SK-N-SH treated with all-trans-retinoic acid at 6 μM for 48 hours (cell line): Measurements from ENCODE around the gene VAMP1.

Experiments used
- ATAC-seq: fragments of 200-7000 bp; cut with Tn5 transposase; 3 replicates; pipeline ENCODE4 v1.9.1; 2020; ENCODE audit warnings: mild to moderate bottlenecking, moderate library complexity
- ARNTL ChIP-seq: fragments of 450-650 bp; formaldehyde crosslinking; IDR thresholded peaks from 2 replicates; pipeline ENCODE4 v1.5.0; 2020; ENCODE audit warnings: low read depth, mild to moderate bottlenecking, moderate library complexity, borderline replicate concordance
- BACH2 ChIP-seq: fragments of 250-450 bp; sonication (Bioruptor Pico); IDR thresholded peaks from 2 replicates; pipeline ENCODE4 v1.9.0; 2021; ENCODE audit warnings: mild to moderate bottlenecking, borderline replicate concordance
- CREB5 ChIP-seq: fragments of 250-450 bp; sonication (Bioruptor Pico); IDR thresholded peaks from 2 replicates; pipeline ENCODE4 v1.5.1; 2020; ENCODE audit warnings: low read depth, mild to moderate bottlenecking, moderate library complexity
- CSRNP3 ChIP-seq: fragments of 250-450 bp; sonication (Bioruptor Pico); IDR thresholded peaks from 2 replicates; pipeline ENCODE4 v1.5.1; 2021; ENCODE audit warnings: mild to moderate bottlenecking, moderate library complexity
- ESRRG ChIP-seq: fragments of 250-450 bp; sonication (Bioruptor Pico); IDR thresholded peaks from 2 replicates; pipeline ENCODE4 v1.6.1; 2021; ENCODE audit warnings: mild to moderate bottlenecking
- GLIS3 ChIP-seq: fragments of 250-450 bp; sonication (Bioruptor Pico); IDR thresholded peaks from 2 replicates; pipeline ENCODE4 v1.5.0; 2020; ENCODE audit warnings: mild to moderate bottlenecking, moderate library complexity
- ISL1 ChIP-seq: fragments of 250-450 bp; sonication (Bioruptor Pico); IDR thresholded peaks from 2 replicates; pipeline ENCODE4 v2.1.2; 2022; ENCODE audit warnings: mild to moderate bottlenecking, moderate library complexity
- PATZ1 ChIP-seq: fragments of 250-450 bp; sonication (Bioruptor Pico); IDR thresholded peaks from 2 replicates; pipeline ENCODE4 v1.8.0; 2020; ENCODE audit warnings: mild to moderate bottlenecking, moderate library complexity, borderline replicate concordance
- POU6F1 ChIP-seq: fragments of 250-450 bp; sonication (Bioruptor Pico); IDR thresholded peaks from 2 replicates; pipeline ENCODE4 v1.8.0; 2021; ENCODE audit warnings: low read depth, mild to moderate bottlenecking, moderate library complexity, borderline replicate concordance
- PPARA ChIP-seq: fragments of 250-450 bp; sonication (Bioruptor Pico); IDR thresholded peaks from 2 replicates; pipeline ENCODE4 v1.5.0; 2020; ENCODE audit warnings: mild to moderate bottlenecking, borderline replicate concordance
- RARB ChIP-seq: fragments of 250-450 bp; sonication (Bioruptor Pico); IDR thresholded peaks from 2 replicates; pipeline ENCODE4 v1.8.0; 2021; ENCODE audit warnings: mild to moderate bottlenecking, moderate library complexity
- SNAI2 ChIP-seq: fragments of 250-450 bp; sonication (Bioruptor Pico); IDR thresholded peaks from 2 replicates; pipeline ENCODE4 v1.5.0; 2020; ENCODE audit warnings: mild to moderate bottlenecking, moderate library complexity
- TCF4 ChIP-seq: fragments of 250-450 bp; sonication (Bioruptor Pico); IDR thresholded peaks from 2 replicates; pipeline ENCODE4 v1.8.0; 2021; ENCODE audit warnings: mild to moderate bottlenecking, moderate library complexity, borderline replicate concordance
- TOX ChIP-seq: fragments of 250-450 bp; sonication (Bioruptor Pico); IDR thresholded peaks from 2 replicates; pipeline ENCODE4 v1.8.0; 2021; ENCODE audit warnings: mild to moderate bottlenecking, moderate library complexity, borderline replicate concordance
- TSHZ2 ChIP-seq: fragments of 250-450 bp; sonication (Bioruptor Pico); IDR thresholded peaks from 2 replicates; pipeline ENCODE4 v1.5.0; 2020; ENCODE audit warnings: mild to moderate bottlenecking, moderate library complexity
- ZC3H10 ChIP-seq: fragments of 250-450 bp; sonication (Bioruptor Pico); IDR thresholded peaks from 2 replicates; pipeline ENCODE4 v1.5.1; 2021; ENCODE audit warnings: mild to moderate bottlenecking, moderate library complexity
- ZFP3 ChIP-seq: fragments of 250-450 bp; sonication (Bioruptor Pico); IDR thresholded peaks from 2 replicates; pipeline ENCODE4 v1.5.0; 2020; ENCODE audit warnings: mild to moderate bottlenecking, moderate library complexity
- ZFP30 ChIP-seq: fragments of 450-650 bp; formaldehyde crosslinking; IDR thresholded peaks from 2 replicates; pipeline ENCODE4 v1.5.0; 2022; ENCODE audit warnings: mild to moderate bottlenecking, moderate library complexity
- ZNF565 ChIP-seq: fragments of 450-650 bp; formaldehyde crosslinking; conservative IDR thresholded peaks from 2 replicates; pipeline ENCODE4 v1.5.0; 2020; ENCODE audit warnings: low read depth, mild to moderate bottlenecking, moderate library complexity
- ZNF70 ChIP-seq: fragments of 450-650 bp; formaldehyde crosslinking; IDR thresholded peaks from 2 replicates; pipeline ENCODE4 v1.5.0; 2020; ENCODE audit warnings: mild to moderate bottlenecking, moderate library complexity
- ZNF8 ChIP-seq: fragments of 450-650 bp; formaldehyde crosslinking; IDR thresholded peaks from 2 replicates; pipeline ENCODE4 v1.5.0; 2020; ENCODE audit warnings: mild to moderate bottlenecking, moderate library complexity

The VAMP1 gene

GRCh38 chr12:6443361-6443983 lies 27.0 kb downstream of the VAMP1 start:
- TF ChIP-seq BACH2 (no peak), ZNF70 (CRISPR knock-in tag) (no peak), TCF4 (CRISPR knock-in tag) (no peak), GLIS3 (CRISPR knock-in tag) (no peak), PPARA (CRISPR knock-in tag) (no peak), SNAI2 (CRISPR knock-in tag) (no peak), ZNF8 (CRISPR knock-in tag) (no peak), ZFP30 (no peak), CREB5 (CRISPR knock-in tag) (no peak), POU6F1 (CRISPR knock-in tag) (no peak)
- no peak for ATAC-seq

GRCh38 chr12:6442836-6443235 lies 27.6 kb downstream of the VAMP1 start:
- ATAC-seq, result no peak
- TF ChIP-seq ZFP30, result no peak
- no peak for TF ChIP-seq RARB (CRISPR knock-in tag)
- no peak for TF ChIP-seq ZC3H10 (CRISPR knock-in tag)
- TF ChIP-seq PATZ1 (CRISPR knock-in tag), result no peak
- TF ChIP-seq PPARA (CRISPR knock-in tag), result no peak
- no peak for TF ChIP-seq SNAI2 (CRISPR knock-in tag)
- TF ChIP-seq TOX (CRISPR knock-in tag), result no peak
- no peak for TF ChIP-seq ZNF70 (CRISPR knock-in tag)
- TF ChIP-seq ISL1 (CRISPR knock-in tag), result no peak
- TF ChIP-seq ARNTL (CRISPR knock-in tag), result no peak
- TF ChIP-seq ESRRG (CRISPR knock-in tag), result no peak
- no peak for TF ChIP-seq GLIS3 (CRISPR knock-in tag)
- no peak for TF ChIP-seq TSHZ2 (CRISPR knock-in tag)
- no peak for TF ChIP-seq CSRNP3 (CRISPR knock-in tag)

GRCh38 chr12:6440391-6440790 lies 30.1 kb downstream of the VAMP1 start:
- ATAC-seq, result no peak
- TF ChIP-seq ZNF565 (CRISPR knock-in tag) (no peak), ZFP30 (no peak), SNAI2 (CRISPR knock-in tag) (no peak), ZFP3 (CRISPR knock-in tag) (no peak), CREB5 (CRISPR knock-in tag) (no peak), CSRNP3 (CRISPR knock-in tag) (no peak), GLIS3 (CRISPR knock-in tag) (no peak), RARB (CRISPR knock-in tag) (no peak), ZC3H10 (CRISPR knock-in tag) (no peak), TOX (CRISPR knock-in tag) (no peak), TSHZ2 (CRISPR knock-in tag) (no peak), ZNF8 (CRISPR knock-in tag) (no peak)
